Thymus (tissue), 11 donors: ENCODE results near the gene ERAS. TPM values are rescaled to one million over a fixed set of nuclear protein-coding genes. Genes with fewer than 3 reads are reported as not detected.

Experiments
- DNase-seq, 9 donors: peaks; one replicate each; pipeline ENCODE4 v3.0.0-alpha.2; 2013; ENCODE audit warnings: low spot score in 9 of 9, low read depth in 6 of 9, missing footprints in 1 of 9
- H3K27ac ChIP-seq, 2 donors: one replicate each; pipeline ENCODE4 v1.5.1; 2013; ENCODE audit warnings: control low read depth in 1 of 2, low read depth in 1 of 2, low read length in 1 of 2, mild to moderate bottlenecking in 1 of 2, moderate library complexity in 1 of 2
- H3K27me3 ChIP-seq, 2 donors: one replicate each; pipeline ENCODE4 v1.5.1; 2013; ENCODE audit warnings: low read length in 1 of 2; ENCODE audit not compliant: control insufficient read depth in 2 of 2, insufficient read depth in 1 of 2
- H3K36me3 ChIP-seq, 2 donors: one replicate each; pipeline ENCODE4 v1.5.1; 2013; ENCODE audit warnings: low read length in 1 of 2, mild to moderate bottlenecking in 1 of 2, moderate library complexity in 1 of 2; ENCODE audit not compliant: control insufficient read depth in 2 of 2, insufficient read depth in 2 of 2
- H3K4me1 ChIP-seq, 2 donors: one replicate each; pipeline ENCODE4 v1.5.1; 2013; ENCODE audit warnings: low read length in 2 of 2; ENCODE audit not compliant: control insufficient read depth in 2 of 2, insufficient read depth in 2 of 2
- H3K4me3 ChIP-seq, 2 donors: one replicate each; pipeline ENCODE4 v1.5.1; 2013; ENCODE audit warnings: low read length in 2 of 2, control low read depth in 1 of 2, mild to moderate bottlenecking in 1 of 2
- H3K9me3 ChIP-seq, 2 donors: one replicate each; pipeline ENCODE4 v1.5.1; 2013; ENCODE audit warnings: low read length in 1 of 2, mild to moderate bottlenecking in 1 of 2; ENCODE audit not compliant: control insufficient read depth in 2 of 2, insufficient read depth in 1 of 2
- WGBS: extraction: QIAGEN DNeasy Blood & Tissue Kit; methylation state at CpG from one replicate; pipeline ENCODE4 v1.1.7; 2013; 5-methylcytosine and 5-hydroxymethylcytosine counted together
- polyA plus RNA-seq: library from polyadenylated mRNA; stranded (reverse); fragments of 200-250 nt; gene quantifications from one replicate; pipeline ENCODE4 v1.2.3, GENCODE V29; 2013
- total RNA-seq: library from RNA; stranded (reverse); fragments of 120-200 nt; gene quantifications from one replicate; pipeline ENCODE4 v1.2.4, GENCODE V29; 2013
- donor health status: healthy.

The ERAS gene
- total and polyA plus RNA-seq, 2 donors = 0.09 TPM; not detected in 1

DNA sequence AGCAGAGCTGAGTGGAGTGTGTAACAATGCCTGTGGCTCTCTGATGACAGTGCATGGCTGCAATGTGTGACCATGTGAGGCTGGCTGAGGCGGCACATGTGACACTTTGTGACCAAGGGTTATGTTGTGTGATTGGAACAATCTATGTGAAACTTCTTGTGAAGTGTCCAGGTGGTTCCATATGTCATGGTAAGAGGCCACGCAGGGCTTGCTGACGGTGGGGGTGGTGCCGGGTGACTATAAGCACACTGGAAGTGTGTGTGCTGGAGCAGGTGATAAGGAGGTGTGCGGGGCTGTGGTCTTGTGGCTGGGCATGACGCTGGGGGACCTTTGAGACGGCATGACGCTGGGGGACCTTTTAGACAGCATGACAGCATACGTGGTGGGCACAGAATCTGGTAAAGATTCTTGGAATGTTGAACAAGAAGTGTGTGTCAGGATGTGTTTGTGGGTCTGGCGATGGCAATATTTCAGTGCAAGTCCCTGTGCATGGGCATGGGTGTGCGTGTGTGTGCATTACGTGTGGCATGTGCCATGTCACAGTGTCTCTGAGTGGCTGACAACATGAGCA lies 31.9 kb upstream of the ERAS start:
- Histone ChIP-seq H3K4me3 (no peak overlapping the region), H3K9me3 (no peaks in the 10 kb centered on the region), H3K36me3 (no peaks in the 10 kb centered on the region), H3K27me3 (no peaks in the 10 kb centered on the region), H3K4me1 (peaks cover 0 to 5% of the 10 kb centered on the region in 2 donors), H3K27ac (no peak overlapping the region)
- DNase-seq = no peak
- 96% methylated on average over 12 of the region's 12 CpGs for WGBS

- Histone ChIP-seq H3K4me3 (no peak overlapping the region), H3K36me3 (no peaks in the 10 kb centered on the region), H3K27me3 (no peaks in the 10 kb centered on the region), H3K27ac (no peak overlapping the region), H3K4me1 (no peaks in the 10 kb centered on the region), H3K9me3 (no peaks in the 10 kb centered on the region)
- DNase-seq = no peak
- WGBS = 94% methylated on average over 8 of the region's 8 CpGs
Observed at GRCh38 chrX:48794911-48795515, 31.3 kb upstream of the ERAS start.

GRCh38 chrX:48798318-48798717 lies 28.0 kb upstream of the ERAS start:
- Histone ChIP-seq H3K4me1 (peaks cover 3 to 13% of the 10 kb centered on the region in 2 donors), H3K9me3 (no peaks in the 10 kb centered on the region), H3K27ac (no peak overlapping the region), H3K27me3 (no peaks in the 10 kb centered on the region), H3K4me3 (no peak overlapping the region), H3K36me3 (no peaks in the 10 kb centered on the region)
- DNase-seq = no peak
- 94% methylated on average over 2 of the region's 2 CpGs for WGBS

- H3K4me1 ChIP-seq = peaks cover 3 to 13% of the 10 kb centered on the region in 2 donors
- peak overlapping the region; percentile 58 to 72 for H3K4me3 ChIP-seq
- H3K36me3 ChIP-seq = peaks cover 2 to 9% of the 10 kb centered on the region in 2 donors
- 33% methylated on average over 17 of the region's 17 CpGs for WGBS
- no peaks in the 10 kb centered on the region for H3K9me3 ChIP-seq
- no peaks in the 10 kb centered on the region for H3K27me3 ChIP-seq
- DNase-seq = peak in 5 of 9 donors; percentile 2 to 21 (median 2)
- peak overlapping the region; percentile 90 to 94 for H3K27ac ChIP-seq
Observed at GRCh38 chrX:48800574-48801279, 25.6 kb upstream of the ERAS start.

DNA sequence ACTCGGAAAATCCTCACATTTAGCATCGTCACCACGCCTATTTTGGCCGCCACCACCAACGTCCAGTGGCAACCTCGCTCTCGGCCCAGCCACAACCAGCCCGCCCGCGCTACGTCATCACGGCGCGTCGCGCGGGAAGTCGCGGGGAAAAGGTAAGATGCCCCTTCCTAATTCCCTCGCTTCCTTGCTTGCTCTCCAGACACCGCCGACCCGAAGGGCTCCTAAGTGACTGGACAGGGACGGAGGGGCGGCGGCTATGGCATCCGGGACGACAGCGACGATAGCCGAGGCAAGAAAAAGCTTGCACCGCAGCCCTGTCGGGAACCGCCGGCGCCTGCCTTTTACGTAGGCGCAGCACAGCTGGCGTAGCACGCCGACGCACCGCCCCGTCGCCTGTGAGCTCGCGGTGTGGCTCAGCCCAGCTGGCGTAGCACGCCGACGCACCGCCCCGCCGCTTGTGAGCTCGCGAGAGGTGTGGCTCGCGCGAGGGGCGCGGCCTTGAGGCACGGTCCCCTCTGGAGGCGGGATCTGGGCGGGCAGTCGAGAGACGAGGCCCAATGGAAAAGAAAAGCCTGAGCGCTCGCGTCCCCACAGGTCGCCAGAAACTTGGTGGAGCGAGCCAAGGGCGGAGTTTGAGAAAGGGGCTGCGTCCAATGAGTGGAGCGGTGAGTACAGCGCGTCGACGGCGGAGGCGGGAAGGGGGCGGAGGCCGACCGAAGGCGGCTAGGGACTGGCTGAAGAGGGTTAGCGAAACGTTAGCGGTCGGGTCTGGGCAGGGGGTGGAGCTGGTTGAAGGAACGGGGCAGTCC lies 24.8 kb upstream of the ERAS start, which contains the start of gene HDAC6:
TSS of gene HDAC6 (plus strand) at position 788 of the 809 bp plus-strand sequence. CDS start 626 bp downstream, outside the sequence.
- no peaks in the 10 kb centered on the region for H3K9me3 ChIP-seq
- peak within 1 kb of the TSS; percentile 90 to 94 for H3K27ac ChIP-seq
- WGBS = under 1% methylated on average over 89 of the region's 89 CpGs
- H3K4me1 ChIP-seq = peaks cover 3 to 13% of the 10 kb centered on the region in 2 donors
- H3K36me3 ChIP-seq = peaks cover 5 to 9% of the 10 kb centered on the region in 2 donors
- peak within 1 kb of the TSS; percentile 69 to 72 for H3K4me3 ChIP-seq
- DNase-seq = peak; percentile 77 to 98 (median 95)
- no peaks in the 10 kb centered on the region for H3K27me3 ChIP-seq

GRCh38 chrX:48802089-48802904 lies 24.0 kb upstream of the ERAS start:
- Histone ChIP-seq H3K27me3 (no peaks in the 10 kb centered on the region), H3K36me3 (peaks cover 7 to 9% of the 10 kb centered on the region in 2 donors), H3K27ac (peak overlapping the region; percentile 84 to 92), H3K9me3 (no peaks in the 10 kb centered on the region), H3K4me3 (peak overlapping the region; percentile 68 to 69), H3K4me1 (peaks cover 3 to 13% of the 10 kb centered on the region in 2 donors)
- 7% methylated on average over 40 of the region's 40 CpGs for WGBS
- DNase-seq = peak in 8 of 9 donors; percentile 6 to 61 (median 28)

DNA sequence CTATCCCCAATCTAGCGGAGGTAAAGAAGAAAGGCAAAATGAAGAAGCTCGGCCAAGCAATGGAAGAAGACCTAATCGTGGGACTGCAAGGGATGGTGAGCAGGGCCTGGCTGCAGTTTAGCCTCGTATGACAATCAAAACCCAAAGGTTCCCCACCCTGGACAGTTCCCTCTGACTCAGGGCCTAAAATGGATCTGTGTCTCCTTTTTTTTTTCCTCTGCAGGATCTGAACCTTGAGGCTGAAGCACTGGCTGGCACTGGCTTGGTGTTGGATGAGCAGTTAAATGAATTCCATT lies 23.5 kb upstream of the ERAS start:
- Histone ChIP-seq H3K27ac (no peak overlapping the region), H3K4me3 (peak overlapping the region; percentile 68 to 69)
- WGBS = 62% methylated on average over 4 of the region's 4 CpGs

DNA sequence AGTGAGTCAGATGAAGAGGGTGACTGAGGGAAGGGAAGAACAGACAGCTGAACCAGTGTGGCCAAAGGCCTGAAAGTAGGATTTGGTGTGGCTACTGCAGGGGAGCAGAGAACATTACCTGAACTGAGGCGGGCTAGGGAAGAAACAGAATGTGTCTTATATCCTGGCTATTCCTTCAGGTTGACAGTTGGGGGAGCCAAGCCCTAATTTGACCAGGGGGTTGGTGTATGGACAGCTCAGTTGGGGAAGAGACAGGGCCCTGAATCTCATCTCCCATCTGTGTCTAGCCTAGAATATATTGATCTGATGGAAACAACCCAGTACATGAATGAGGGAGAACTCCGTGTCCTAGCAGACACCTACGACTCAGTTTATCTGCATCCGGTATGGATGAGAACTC lies 20.2 kb upstream of the ERAS start:
- no peak for DNase-seq
- WGBS = 98% methylated on average over 4 of the region's 4 CpGs
- no peaks in the 10 kb centered on the region for H3K27me3 ChIP-seq
- H3K4me1 ChIP-seq = peaks cover 0 to 7% of the 10 kb centered on the region in 2 donors
- no peak overlapping the region for H3K4me3 ChIP-seq
- H3K9me3 ChIP-seq = no peaks in the 10 kb centered on the region
- H3K27ac ChIP-seq = no peak overlapping the region
- H3K36me3 ChIP-seq = peaks cover 13 to 14% of the 10 kb centered on the region in 2 donors

More for the DNA sequence above, 23.5 kb upstream of the ERAS start:
- DNase-seq = no peak
- H3K36me3 ChIP-seq = peaks cover 7 to 10% of the 10 kb centered on the region in 2 donors
- H3K27me3 ChIP-seq = no peaks in the 10 kb centered on the region
- H3K9me3 ChIP-seq = no peaks in the 10 kb centered on the region
- peaks cover 3 to 13% of the 10 kb centered on the region in 2 donors for H3K4me1 ChIP-seq
